NCI-H1417 (cell line): ENCODE results near the gene PHF21B.

ENCODE experiments used
- DNase-seq, 3 experiments: peaks; one replicate each; lab custom pipeline; 2025; lab: John Stamatoyannopoulos, UW

The PHF21B gene

DNA sequence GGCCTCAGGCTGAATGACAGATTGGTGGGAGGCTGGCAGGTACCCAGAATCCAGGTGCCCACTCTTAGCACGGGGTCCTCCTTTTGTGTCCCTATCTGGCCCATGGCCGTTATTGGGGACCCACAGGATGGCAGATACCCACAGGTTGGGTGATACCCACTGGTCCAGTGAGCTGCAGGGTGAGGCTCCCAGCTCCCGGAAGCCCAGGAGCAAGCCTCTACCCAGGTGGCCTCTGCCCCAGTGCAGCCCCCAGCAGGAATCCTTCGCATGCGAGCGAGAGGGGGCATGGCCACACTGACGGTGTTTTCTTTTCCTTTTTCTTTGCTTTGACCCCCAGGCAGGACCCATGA is 116.1 kb downstream of the PHF21B start:
- no peak for DNase-seq

DNA sequence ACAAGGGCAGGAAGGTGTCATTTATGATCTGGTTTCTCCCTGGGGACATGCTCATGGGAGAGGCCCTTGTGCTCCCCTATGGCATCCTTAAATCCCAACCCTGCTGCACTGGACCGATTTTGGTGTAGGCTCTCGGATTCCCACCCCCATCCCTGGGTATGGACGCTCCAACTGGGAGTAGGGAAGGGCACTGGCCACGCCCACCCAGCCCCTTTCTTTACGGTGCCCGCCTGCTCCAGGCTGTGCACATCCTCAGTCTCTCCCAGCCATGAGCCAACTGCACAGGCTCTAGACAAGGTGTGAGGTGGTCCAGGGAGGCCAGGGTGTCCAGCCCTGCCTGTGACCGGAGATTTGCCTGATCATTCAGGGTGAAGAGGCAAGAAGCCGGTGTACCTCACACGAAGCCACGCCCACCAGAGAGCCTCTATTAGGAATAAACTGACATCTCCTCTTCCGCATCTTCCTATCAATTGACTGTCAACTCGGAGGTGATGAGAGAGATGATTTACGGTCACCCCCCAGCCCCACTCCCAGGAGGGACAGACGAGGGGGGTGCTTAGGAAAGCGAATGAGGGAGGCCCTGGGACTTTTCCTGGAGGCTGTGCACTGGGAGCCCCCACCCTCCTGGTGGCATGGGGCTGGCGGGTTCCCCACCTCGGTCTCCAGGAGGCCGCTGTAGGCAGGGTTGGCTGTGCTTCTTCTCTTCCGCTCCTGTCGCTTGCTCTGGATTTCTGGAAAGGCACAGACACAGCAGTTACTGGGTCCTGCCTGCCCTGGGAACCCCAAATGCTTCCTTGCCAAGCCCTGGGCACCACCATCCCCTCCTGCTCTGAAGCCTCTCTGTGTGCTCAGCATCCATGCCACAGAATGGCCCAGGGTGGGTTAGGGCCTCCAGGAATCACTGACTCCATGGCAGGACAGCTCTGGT is 116.7 kb downstream of the PHF21B start:
- DNase-seq: no peak

DNA sequence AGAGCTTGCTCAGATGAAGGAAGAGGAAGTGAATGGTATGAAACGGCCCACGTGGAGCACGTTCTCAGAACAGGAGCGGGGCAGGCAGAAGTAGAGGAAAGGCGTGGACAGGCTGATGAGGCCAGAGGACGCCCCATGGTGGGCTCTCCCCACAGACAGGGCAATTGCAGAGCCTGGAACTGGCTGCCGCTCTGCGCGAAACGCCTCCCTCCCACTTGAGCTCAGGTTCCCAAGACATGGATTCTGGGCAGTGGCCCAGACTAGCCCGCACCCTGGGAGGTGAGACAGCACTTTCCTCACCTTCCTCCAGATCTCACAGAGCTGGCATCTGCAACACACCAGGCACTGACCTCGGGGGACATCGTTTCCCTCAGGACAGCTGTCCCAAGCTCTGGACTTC is 117.6 kb downstream of the PHF21B start:
- DNase-seq: no peak

DNA sequence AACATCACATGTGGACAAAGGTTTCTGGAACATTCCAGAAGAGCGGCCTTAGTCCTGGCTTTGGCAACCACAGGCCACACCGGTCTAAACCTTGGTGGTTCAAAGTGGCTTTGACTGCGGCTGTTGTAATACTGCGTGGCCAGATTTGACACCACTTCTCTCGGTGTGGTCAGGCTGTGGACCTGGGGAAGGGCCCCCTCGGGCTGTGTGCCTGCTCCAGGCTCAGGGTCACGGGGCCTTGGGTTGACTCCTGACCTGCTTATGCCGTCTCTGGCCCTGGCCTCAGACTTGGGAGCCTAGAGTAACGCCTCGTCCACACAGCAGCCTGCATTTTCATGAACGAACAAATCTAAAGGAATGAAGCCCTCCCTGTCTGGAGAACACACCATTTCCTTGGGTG is 118.0 kb downstream of the PHF21B start:
- no peak for DNase-seq

DNA sequence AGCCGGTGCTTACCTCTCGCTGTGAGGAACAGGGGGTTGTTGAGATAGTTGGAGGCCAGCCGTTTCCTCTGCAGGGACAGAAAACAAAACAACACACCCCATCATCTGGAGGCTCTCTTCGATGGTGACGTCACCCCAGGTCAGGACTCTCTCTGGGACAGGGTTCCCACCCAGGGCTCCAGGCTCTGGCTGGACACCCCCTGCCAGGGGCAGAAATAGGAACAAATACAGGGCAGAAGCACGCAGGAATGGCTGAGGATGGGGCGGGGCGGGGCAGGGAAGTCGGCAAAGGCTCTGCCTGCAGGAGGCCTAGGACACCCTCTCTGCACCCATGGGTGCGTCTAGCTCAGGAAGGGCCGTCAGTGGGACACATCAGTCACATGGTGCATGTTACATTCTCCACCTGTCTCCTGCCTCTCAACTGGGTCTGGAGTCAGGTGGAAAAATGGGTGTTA is 118.5 kb downstream of the PHF21B start:
- no peak for DNase-seq

DNA sequence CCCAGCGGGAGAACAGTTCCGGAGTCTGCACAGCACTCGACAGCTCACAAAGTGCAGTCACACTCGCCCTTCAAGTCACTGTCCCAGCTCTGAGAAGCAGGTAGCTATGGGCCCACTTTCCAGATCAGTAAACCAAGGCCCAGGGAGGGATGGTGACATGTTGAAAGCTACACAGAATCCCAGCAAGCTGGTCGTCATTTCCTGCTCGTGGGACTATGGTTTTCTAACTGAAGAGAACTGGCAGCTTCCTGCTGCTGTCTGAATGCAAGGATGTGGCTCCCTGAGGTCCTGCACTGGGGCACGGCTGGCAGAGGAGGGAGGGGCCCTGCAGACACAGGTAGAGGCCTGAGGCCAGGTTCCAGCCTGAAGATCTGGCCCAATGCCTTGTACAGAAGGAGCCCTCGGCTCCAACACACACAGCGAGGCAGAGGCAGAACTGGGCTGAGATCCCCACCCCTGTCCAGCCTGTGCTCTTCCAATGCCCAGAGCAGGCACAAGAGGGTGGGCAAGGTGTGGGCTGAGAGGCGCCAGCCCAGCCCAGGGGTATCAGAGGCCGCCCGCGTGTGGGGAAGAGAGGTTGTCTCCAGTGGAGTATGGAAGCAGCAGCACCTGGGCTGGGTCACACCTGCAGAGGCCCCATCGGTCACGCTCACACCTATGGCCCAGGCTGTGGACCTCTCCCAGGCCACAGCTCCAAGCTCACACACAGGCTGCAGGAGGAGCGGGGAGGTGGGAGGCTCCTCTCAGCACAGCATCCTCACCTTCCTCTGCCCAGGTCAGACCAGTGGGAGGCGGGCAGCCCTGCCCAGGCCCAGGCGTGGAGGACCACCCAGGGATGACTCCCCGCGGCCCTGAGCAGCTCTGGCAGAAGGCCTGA is 119.2 kb downstream of the PHF21B start:
- no peak for DNase-seq

DNA sequence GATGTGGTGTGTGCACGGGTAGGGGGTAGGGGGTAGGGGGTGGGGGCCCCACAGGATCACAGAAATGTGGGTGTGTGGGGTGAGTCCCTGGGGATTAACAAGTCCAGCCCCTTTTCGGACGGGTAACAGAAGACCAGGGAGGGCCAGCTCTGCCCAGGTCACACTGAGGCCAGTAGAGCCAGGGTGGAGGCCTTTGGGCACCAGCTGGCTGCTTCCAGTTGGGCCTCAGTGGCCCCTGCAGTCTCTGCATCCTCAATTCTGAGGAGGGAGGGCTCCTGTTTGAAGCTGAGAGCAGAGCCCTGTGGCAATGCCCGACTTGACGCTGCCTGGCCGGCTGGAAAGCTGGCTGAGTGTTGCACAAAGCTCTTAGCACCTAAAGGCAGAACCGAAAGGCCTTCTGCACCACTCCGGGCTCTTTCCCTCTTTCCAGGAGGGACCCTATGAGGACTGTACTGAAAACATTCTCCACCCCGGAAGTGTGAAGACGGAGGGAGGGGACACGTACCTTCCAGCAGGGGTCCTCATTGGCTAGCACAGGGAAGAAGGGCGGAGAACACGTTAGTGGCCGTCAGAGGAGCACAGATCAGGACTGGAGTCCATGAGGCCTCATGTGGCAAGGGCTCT is 120.4 kb downstream of the PHF21B start:
- DNase-seq: peak in 1 of 3 experiments; percentile 13

DNA sequence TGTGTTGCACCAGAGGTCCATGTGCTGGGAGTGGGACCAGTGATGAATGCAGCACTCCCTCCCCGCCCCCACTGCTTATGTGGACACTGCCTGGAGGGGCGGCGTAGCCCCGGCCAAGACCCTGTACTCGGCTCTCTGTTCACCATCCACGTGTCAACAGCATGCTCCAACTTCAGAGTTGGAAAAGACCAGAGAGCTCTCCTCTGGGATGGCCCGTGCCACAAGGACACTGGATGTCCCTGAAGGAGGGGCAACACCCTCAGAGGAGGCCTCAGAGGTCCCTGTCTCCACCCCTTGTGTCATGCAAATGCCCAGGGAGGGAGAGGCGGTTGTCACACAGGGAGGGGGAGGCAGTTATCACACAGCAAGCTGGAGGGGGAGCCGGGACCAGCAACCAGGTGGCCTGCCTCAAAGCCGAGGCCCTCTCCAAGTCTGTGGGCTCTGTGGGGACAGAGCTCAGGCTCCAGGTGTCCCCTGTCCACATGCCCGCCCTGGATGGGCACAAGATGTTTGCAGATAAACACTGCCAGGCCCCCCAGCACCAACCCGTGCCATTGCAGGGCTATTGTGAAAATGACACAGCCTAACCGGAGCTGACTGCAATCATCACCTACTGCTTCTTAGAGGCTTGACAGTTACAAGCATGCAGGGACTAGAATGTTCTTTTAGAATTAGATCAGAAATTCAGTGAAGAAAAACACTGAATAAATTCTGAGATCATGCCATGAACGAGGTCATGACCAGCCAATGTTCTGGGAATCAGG is 121.1 kb downstream of the PHF21B start:
- no peak for DNase-seq

DNA sequence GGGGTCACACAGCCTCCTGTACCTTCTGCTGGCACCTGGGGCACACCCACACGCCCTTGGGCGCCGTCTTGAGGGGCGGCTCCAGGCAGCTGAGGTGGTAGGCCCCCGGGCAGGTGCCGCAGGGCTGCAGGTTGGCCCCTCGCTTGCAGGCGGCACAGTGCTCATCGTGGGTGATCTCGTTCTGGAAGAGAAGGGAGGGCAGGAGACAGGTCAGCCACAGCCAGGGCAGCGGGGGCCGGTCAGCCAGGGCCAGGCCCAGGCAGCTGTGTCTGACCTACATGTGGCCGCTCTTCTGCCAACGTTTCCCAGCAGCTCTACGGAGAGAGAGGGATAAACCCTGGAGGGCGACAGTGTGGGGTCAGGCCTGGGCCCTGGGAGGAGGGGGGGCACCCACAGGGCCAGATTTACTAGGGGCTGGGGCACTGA is 121.9 kb downstream of the PHF21B start:
- DNase-seq: no peak

DNA sequence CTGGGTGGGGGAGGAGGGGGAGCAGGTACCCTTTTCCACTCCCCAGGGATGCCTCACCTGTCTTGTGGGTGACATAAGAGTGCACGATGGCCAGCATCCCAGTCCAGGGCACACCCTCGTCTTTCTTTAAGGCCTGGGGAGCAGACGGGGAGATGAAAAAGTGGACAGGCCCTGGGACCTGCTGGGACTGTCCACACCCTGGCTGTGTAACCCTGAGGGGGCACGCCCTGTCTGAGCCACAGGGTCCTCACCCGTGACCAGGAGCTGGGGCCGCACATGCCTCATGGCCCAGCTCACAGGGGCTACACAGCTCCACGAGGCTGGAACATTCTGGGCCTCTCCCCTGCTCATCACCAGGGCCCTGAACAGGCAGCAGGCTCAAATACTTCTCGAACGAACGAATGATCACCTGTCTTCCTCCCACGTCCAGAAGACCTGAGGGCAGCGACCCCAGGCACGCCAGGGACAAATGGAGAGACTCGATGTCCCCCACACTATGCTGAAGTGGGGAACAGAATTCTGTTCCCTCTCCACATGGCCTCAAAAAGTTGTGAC is 123.9 kb downstream of the PHF21B start:
- no peak for DNase-seq

DNA sequence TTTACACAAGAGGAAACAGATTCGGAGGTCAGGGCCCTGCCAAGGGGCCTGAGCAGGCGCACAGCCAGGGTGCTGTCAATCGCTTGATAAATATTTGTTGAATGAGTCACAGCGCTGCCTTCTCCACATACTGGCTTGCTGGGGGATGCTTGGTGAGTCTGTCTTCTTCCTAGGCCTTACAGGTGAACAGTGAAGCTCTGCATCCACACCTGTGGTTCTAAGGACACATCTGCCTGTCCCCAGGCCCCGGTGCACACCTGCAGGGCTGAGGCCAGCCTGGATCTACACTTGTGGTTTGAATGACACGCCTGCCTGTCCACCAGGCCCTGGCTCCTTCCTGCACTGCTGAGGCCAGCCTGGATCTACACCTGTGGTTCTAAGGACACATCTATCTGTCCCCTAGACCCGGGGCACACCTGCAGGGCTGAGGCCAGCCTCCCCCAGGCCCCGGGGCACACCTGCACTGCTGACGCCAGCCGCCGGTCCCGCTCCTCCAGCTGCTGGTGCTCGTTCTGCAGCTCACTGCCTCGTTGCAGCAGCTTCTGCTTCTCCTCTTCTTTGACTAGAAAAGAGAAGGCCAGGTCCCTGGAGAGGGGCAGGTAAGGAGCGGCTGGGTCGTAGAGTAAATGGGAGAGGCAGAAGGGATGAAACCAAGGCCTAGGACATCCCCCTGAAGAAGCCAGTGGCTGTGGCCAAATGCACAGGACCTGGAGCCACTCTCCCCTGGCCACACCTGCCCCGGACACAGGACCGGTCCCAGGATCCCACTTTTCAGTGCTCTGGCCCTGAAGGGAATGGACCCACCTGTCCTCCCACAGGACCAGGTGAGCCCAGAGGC is 124.6 kb downstream of the PHF21B start:
- peak in 2 of 3 experiments; percentile 2 to 21 for DNase-seq

DNA sequence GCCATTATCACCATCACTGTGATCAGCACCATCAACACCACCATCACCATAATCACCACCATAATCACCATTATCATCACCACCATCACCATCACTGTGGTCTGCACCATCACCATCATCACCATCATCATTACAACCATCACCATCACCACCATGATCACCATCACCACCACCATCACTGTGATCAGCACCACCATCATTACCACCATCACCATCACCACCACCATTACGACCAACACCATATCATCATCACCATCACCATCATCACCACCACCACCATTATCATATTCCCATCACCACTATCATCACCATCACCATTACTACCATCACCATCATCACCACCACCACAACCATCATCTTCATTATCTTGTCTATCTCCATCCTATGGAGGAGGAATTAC is 125.2 kb downstream of the PHF21B start:
- no peak for DNase-seq

DNA sequence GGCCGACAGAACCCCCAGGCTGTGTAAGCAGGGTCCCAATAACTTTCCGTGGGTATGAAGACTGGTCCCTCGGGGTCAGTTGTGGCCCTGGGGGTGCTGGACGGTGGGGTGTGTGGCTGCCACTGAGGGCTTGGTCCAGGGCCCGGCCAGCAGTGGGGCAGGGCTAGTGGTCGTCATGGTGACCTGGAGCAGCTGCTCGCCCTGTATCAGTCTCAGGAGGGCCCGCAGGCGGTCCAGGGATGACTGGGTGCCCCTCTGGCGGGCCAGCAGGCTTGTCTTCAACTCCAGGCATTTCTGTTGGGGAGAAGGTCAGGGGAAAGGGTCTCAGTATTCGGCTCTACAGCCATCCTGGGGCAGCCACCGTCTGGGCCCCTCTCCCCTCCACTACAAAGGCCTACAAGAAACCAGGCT is 126.8 kb downstream of the PHF21B start:
- no peak for DNase-seq

DNA sequence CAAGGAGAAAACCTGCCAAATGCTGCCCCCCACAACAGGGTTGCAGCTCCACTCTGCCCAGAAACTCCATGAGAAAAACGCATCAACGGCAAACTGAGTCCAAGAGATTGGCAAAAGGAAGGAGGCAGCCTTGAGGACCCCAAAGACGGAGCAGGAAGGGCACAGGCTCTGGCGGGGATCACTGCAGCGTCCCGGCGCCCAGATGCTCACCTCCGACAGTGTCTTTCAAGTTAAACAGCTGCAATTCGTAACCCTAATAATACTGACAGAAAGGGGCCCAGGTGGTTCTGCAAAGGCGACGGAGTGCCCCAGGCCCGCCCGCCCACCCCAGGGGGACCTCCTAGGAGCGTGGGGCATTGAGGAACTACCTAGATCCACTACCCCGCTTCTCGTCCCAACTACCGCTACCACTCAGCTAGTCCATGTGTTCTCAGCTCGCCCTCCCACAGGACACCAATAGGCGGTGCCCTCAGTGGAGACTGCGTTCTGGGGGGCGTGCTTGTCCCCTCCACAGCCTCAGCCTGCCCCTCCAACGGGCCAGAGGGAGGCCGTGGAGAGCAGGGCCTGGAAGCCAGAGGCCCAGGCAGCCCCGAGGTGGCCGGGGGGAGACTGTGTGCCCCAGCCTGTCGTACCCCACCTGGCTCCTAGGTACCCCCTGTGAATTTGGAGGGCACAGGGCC is 127.4 kb downstream of the PHF21B start:
- DNase-seq: no peak

DNA sequence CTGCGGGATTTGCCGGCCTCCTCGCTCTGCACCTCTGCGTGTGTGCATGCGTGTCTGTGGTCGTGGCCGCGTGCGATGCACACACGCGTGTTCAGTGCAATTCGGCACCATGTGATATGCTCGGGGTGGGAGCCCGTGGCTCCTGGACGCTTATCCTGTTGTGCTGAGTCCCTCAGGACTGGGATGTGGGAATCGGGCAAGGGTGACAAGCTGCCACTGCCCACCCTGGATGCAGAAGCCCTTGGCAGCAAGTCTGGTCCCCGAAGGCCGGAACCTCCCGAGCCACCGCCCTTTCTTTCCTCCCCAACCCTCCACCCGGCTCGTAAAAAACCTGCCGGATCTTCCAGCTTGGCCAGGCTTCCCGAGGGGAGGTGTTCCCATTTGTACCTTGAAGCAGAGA is 128.2 kb downstream of the PHF21B start:
- DNase-seq: no peak

DNA sequence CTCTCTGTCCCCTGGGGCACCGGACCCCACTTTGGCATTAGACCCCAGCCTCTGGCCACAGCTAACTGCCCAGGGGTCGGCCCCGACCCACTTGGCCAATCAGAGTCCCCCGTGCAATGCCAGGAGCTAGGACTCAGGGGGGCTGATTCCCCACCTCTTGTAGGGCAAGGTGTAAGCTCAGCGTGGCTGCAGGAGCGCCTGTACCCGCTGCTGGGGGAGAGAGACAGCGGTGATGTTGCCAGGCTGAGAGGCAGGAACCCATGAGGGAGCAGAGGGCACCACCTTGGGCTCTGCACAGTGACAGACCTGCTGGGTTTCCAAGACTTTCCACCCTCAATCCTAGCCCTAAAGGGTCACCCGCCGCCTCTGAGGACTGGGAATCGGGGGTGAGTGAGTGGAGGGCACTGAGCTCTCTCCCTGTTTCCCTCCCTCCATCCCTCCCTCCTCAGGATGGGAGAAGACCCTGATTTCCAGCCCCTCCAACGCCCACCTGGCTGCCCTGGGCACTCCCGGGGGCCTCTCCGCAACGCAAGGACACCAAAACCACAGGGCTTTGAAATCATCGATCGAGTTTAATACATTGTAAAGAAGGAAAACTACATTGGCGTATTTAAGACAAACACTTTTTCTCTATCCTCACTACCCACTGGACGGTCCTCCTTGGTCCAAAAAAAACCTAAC is 129.1 kb downstream of the PHF21B start:
- no peak for DNase-seq

DNA sequence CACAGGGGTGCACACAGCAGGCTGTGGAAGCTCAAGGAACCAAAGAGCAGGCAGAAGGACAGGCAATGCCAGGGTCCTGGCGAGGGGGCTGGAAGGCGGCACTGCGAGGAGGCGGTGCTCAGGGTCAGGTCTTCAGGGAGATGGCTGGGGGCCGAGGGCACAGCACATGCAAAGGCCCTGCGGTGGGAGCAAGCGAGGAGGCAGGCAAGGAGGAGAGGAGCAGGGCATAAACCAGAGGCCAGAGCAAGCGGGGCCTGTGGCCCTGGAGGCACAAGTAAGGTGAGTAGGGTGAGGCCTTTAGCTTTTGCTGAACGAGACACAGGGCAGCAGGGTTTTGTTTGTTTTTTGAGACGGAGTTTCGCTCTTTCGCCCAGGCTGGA is 130.5 kb downstream of the PHF21B start:
- DNase-seq: no peak

DNA sequence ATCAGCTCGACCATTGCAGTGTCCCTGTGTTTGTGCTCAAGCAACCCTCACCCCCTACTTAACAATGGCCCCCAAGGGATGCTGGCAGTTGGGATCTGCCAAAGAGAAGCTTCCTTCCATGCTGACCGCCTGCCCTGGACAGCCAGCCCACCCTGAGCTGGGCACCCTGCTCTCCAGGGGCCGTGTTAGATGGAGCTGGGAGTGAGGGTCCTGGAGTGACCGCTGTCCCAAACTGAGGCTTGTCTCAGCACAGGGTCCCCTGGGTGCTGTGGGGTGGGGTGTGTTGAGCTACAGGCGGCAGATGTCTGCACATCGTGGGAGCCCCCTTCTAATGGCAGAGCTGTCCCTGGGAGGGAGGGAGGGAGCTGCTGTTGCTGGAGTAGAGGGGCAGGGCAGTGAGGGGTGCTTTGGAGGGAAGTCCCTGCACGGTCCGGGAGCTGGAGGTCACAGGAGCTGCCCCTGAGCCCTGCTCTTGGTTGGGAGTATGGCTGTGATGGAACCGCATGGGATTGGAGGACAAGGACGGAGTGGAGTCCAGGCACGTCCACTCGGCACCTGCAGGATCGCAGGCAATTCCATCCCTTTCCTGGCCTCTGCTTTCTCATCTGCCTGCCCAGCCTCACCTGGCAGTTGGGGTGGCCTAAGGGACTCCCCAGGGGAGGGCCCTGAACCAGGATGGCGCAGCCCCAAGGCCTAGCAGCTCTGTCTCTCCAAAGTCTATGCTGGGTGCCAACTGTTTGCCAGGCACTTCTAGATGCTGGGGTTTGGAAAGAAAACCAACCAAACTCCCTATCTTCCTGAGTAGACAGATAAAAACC is 131.1 kb downstream of the PHF21B start:
- no peak for DNase-seq
